HUES64 (cell line): ENCODE results near the gene C2CD4D.
A peak's percentile ranks its signal among the peaks of the same experiment; 100 is the strongest.

Experiments
- H3K27ac ChIP-seq: 2 replicates; pipeline ENCODE4 v1.7.0; 2013; ENCODE audit warnings: low read depth, low read length, inconsistent platforms
- H3K27me3 ChIP-seq: 2 replicates; pipeline ENCODE4 v1.6.1; 2013; ENCODE audit warnings: mild to moderate bottlenecking, low read length; ENCODE audit not compliant: insufficient read depth
- H3K36me3 ChIP-seq: 2 replicates; pipeline ENCODE4 v1.6.1; 2013; ENCODE audit warnings: mild to moderate bottlenecking, low read length; ENCODE audit not compliant: insufficient read depth
- H3K4me1 ChIP-seq: 2 replicates; pipeline ENCODE4 v1.6.1; 2013; ENCODE audit warnings: mild to moderate bottlenecking, low read length, moderate library complexity; ENCODE audit not compliant: insufficient read depth
- H3K4me3 ChIP-seq: 2 replicates; pipeline ENCODE4 v1.5.1; 2013; ENCODE audit warnings: mild to moderate bottlenecking, low read length, moderate library complexity
- H3K9ac ChIP-seq: 2 replicates; pipeline ENCODE4 v1.6.1; 2013; ENCODE audit warnings: mild to moderate bottlenecking, low read depth, low read length
- H3K9me3 ChIP-seq: 2 replicates; pipeline ENCODE4 v1.6.1; 2013; ENCODE audit warnings: low read depth, low read length; ENCODE audit not compliant: insufficient read depth
- WGBS: fragments of 150-250, 120-280 bp; methylation state at CpG from one replicate; pipeline ENCODE4 v1.1.7; 2013; ENCODE audit warnings: missing lambda C conversion rate; 5-methylcytosine and 5-hydroxymethylcytosine counted together

Gene C2CD4D

GRCh38 chr1:151800830-151801229 is 38.8 kb downstream of the C2CD4D start:
- Histone ChIP-seq H3K4me1 (no peaks in the 10 kb centered on the region; the same call in 1 of the 2 replicates), H3K4me3 (no peak overlapping the region), H3K27ac (no peak overlapping the region), H3K9me3 (no peaks in the 10 kb centered on the region), H3K9ac (no peak overlapping the region), H3K27me3 (0 out of 2 replicates have a peak, but pooled peaks cover 3% of the 10 kb centered on the region), H3K36me3 (no peaks in the 10 kb centered on the region)
- 92% methylated on average over 8 of the region's 8 CpGs for WGBS

DNA sequence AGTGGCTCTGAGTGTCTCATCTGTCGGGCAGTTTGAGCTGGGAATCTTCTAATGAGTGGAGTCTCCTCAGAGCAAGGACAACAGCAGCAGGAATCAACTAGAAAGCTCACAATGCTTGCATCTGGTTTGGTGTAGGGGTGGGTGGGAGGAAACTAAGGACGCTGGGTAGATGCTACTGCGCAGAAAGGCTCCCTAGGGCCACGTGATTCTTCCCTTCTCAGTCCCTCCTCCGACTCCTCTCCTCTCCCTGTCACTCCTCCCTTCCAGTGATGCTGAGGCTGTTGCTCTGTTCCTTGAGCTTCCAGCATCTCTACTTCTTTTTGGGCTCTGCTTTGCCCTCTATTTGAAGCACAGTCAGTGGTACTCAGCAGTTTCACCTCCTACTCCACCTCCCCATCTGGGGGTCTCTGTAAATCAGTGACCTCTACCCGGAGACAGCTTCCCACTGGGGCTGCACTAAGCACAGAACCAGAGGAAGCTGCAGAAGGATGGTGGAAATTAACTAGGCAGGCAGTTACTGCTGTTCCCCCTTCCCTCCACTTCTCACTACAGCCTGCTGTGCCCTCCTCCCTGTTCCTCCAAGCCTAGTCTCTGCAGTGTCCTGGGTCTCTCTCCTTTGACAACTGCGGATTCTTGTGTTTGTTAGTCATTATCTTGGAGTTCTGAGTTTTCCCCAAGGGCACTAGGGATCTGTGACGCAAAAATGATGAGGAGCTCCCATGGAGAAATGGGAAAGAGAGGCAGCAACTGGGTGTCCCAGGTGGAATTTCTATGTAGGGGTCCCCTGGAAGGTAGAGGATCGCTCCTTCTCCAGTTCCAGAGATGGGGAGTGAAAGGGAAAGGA is 40.2 kb downstream of the C2CD4D start:
- Histone ChIP-seq H3K9me3 (no peaks in the 10 kb centered on the region), H3K4me3 (no peak overlapping the region), H3K36me3 (no peaks in the 10 kb centered on the region), H3K27ac (no peak overlapping the region), H3K4me1 (no peaks in the 10 kb centered on the region; the same call in 1 of the 2 replicates), H3K27me3 (0 out of 2 replicates have a peak, but pooled peaks cover 3% of the 10 kb centered on the region), H3K9ac (no peak overlapping the region)
- 54% methylated on average over 9 of the region's 9 CpGs for WGBS

DNA sequence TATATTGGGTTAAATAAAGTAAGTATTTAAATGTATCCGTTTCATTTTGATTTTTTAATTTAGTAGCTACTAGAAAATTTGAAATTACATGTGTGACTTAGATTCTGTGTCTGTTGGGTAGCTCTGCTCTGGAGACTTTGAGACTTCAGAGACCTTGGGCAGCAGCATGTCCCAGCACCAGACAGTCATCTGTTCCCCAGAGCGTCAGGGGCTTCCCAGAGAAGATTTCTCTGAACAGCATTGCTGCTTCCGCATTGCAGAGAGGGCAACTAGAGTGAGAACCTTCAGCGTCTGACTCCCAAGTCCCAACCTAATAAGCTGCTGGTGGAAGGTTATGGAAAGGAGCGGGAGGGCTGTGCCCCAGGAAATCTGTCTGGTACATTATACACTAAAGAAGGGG is 41.0 kb downstream of the C2CD4D start:
- H3K4me3 ChIP-seq, result no peak overlapping the region
- no peaks in the 10 kb centered on the region for H3K36me3 ChIP-seq
- 0 out of 2 replicates have a peak, but pooled peaks cover 3% of the 10 kb centered on the region for H3K27me3 ChIP-seq
- no peaks in the 10 kb centered on the region; the same call in 1 of the 2 replicates for H3K4me1 ChIP-seq
- no peak overlapping the region for H3K27ac ChIP-seq
- no peak overlapping the region for H3K9ac ChIP-seq
- H3K9me3 ChIP-seq, result no peaks in the 10 kb centered on the region
- 92% methylated on average over 5 of the region's 5 CpGs for WGBS

- Histone ChIP-seq H3K36me3 (no peaks in the 10 kb centered on the region), H3K27me3 (peaks cover 10% of the 10 kb centered on the region; the same call in 1 of the 2 replicates), H3K4me3 (peak overlapping the region; percentile 89), H3K9me3 (no peaks in the 10 kb centered on the region), H3K4me1 (peaks cover 11% of the 10 kb centered on the region; the same call in 1 of the 2 replicates), H3K27ac (no peak overlapping the region), H3K9ac (peak overlapping the region; percentile 56)
- under 1% methylated on average over 52 of the region's 52 CpGs for WGBS
Measured at GRCh38 chr1:151790940-151791651, 48.5 kb downstream of the C2CD4D start.

DNA sequence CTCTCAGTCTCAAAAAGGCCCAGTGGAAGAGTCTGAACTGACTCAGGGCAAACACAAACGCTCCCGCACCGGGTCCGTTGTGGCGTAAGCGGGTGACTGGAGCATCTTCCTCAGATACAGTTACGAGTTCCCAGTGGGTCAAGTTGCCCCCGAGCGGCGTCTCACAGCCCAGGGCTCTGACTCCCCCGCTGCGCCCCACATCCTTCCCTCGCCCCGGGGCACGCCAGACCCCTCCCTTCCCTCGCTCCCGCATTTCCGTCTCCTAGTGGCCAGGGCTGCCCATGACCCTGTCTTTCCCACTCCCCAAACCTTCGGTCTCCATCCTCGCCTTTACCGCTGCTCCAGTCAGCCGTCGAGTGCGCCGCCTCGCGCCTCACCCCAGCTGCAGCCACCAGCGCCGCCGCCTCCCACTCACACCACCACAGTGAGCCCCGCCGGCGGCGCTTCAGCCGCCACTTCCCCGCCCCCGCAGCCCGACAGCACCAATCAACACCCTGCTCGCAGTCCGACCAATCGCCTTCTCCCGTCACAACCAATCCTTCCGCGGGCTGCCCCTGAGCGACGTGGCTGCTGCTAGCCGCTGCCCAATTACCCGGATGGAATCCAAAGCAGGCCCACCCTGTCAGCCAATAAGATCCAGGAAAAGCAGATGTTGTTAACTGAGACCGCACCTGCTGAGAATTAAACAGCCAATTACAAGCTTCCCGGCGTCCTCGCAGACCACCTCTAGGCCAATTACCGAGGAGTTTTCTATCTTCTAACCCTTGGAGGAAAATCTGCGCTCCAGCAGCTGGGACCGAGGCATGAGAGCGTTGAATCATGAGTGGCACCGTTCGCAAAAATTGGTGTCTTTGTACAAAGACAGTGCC is 49.3 kb downstream of the C2CD4D start, which contains the start of gene TDRKH:
Gene TDRKH (minus strand): TSS at position 430 of the 869 bp plus-strand sequence. CDS start 7,478 bp downstream, outside the sequence.
- peaks cover 13% of the 10 kb centered on the region; the same call in 1 of the 2 replicates for H3K27me3 ChIP-seq
- H3K36me3 ChIP-seq, result no peaks in the 10 kb centered on the region
- H3K27ac ChIP-seq, result no peak within 1 kb of the TSS
- peak within 1 kb of the TSS; percentile 60 for H3K9ac ChIP-seq
- peak within 1 kb of the TSS; percentile 89 for H3K4me3 ChIP-seq
- under 1% methylated on average over 58 of the region's 58 CpGs for WGBS
- no peaks in the 10 kb centered on the region for H3K9me3 ChIP-seq
- peaks cover 11% of the 10 kb centered on the region; the same call in 1 of the 2 replicates for H3K4me1 ChIP-seq
